Panc1 (cell line): ENCODE data around the gene AACS. TPM values are rescaled to one million over a fixed set of nuclear protein-coding genes. Genes with fewer than 3 reads are reported as not detected.

Source experiments
- ATAC-seq: fragments of 200-7000 bp; cut with Tn5 transposase; 2 replicates; pipeline ENCODE4 v1.9.1; 2020; ENCODE audit warnings: mild to moderate bottlenecking, moderate library complexity
- BruUV-seq: library from RNA; stranded (reverse); fragments of 400-500 nt; replicated peaks from 2 replicates; lab custom pipeline; 2021; lab: Mats Ljungman, UMichigan
- CTCF ChIA-PET: fragments of 300-600 bp; sonication (Branson Sonifier 250); formaldehyde crosslinking; loops from one replicate; lab custom pipeline; 2022; ENCODE audit warnings: antibody characterized with exemption; lab: Charles Lee
- POLR2A ChIA-PET: fragments of 300-600 bp; sonication (Branson Sonifier 250); formaldehyde crosslinking; loops from one replicate; lab custom pipeline; 2022; ENCODE audit warnings: antibody characterized with exemption; lab: Charles Lee
- DNase-seq: peaks from one replicate; pipeline ENCODE4 v3.0.0-alpha.2; 2010; ENCODE audit warnings: low read depth, low spot score
- H3K27ac ChIP-seq: 2 replicates; pipeline ENCODE4 v1.5.1; 2011; ENCODE audit warnings: mild to moderate bottlenecking, low read length, inconsistent platforms
- H3K27me3 ChIP-seq: fragments of 200-500 bp; sonication (Bioruptor generic); 2 replicates; pipeline ENCODE4 v1.6.0; 2014; ENCODE audit warnings: low read length, inconsistent platforms; ENCODE audit not compliant: control insufficient read depth, insufficient read depth
- H3K36me3 ChIP-seq: fragments of 200-500 bp; sonication (Bioruptor generic); 2 replicates; pipeline ENCODE4 v1.5.1; 2014; ENCODE audit warnings: inconsistent platforms, mild to moderate bottlenecking, low read length, moderate library complexity; ENCODE audit not compliant: control insufficient read depth, insufficient read depth
- H3K4me1 ChIP-seq: 2 replicates; pipeline ENCODE4 v1.5.1; 2011; ENCODE audit warnings: inconsistent platforms, mild to moderate bottlenecking, low read length, moderate library complexity; ENCODE audit not compliant: control insufficient read depth, insufficient read depth
- H3K4me3 ChIP-seq, 2 experiments: 2 replicates each; pipeline ENCODE4 v1.5.1; 2011 to 2012; ENCODE audit warnings: low read depth in 2 of 2, low read length in 2 of 2, mild to moderate bottlenecking in 2 of 2, inconsistent platforms in 1 of 2, moderate library complexity in 1 of 2
- H3K9me3 ChIP-seq: fragments of 200-500 bp; sonication (Bioruptor generic); 2 replicates; pipeline ENCODE4 v1.5.1; 2014; ENCODE audit warnings: low read depth, mild to moderate bottlenecking, inconsistent platforms, low read length, moderate library complexity; ENCODE audit not compliant: control insufficient read depth, insufficient read depth
- POLR2AphosphoS5 ChIP-seq: IDR thresholded peaks from 2 replicates; pipeline ENCODE4 v1.6.1; 2012; ENCODE audit warnings: mild to moderate bottlenecking, low read depth, low read length, moderate library complexity
- REST ChIP-seq, 2 experiments: IDR thresholded peaks; 2 replicates each; pipeline ENCODE4 v1.6.1; 2011 to 2012; ENCODE audit warnings: low read depth in 2 of 2, control low read depth in 1 of 2, low read length in 1 of 2, mild to moderate bottlenecking in 1 of 2, moderate library complexity in 1 of 2; ENCODE audit not compliant: insufficient read depth in 1 of 2
- SIN3A ChIP-seq: IDR thresholded peaks from 2 replicates; pipeline ENCODE4 v1.6.1; 2012; ENCODE audit warnings: low read depth, mild to moderate bottlenecking, low read length, moderate library complexity, borderline replicate concordance; ENCODE audit not compliant: insufficient read depth
- TCF7L2 ChIP-seq: IDR thresholded peaks from 2 replicates; pipeline ENCODE4 v1.6.1; 2011; ENCODE audit warnings: mild to moderate bottlenecking, low read depth, low read length, inconsistent platforms
- in situ Hi-C: cut with HindIII; loops from 2 replicates; pipeline ENCODE4 v1.10.0; 2016; ENCODE audit warnings: low sequenced_read_pairs, low pct_unique_long_range_greater_than_20kb
- intact Hi-C: fragments of 100-400 bp; cut with micrococcal nuclease; formaldehyde crosslinking; loops from one replicate; pipeline ENCODE4 v1.10.0; 2022; ENCODE audit not compliant: unreplicated experiment
- total RNA-seq: library from RNA; stranded (reverse); gene quantifications from one replicate; pipeline ENCODE4 v1.2.1, GENCODE V29; 2021; ENCODE audit not compliant: unreplicated experiment
- TF ChIP-seq, protein P1 (sequence below): fragments of 450-650 bp; IDR thresholded peaks from 2 replicates; pipeline ENCODE4 v1.5.1; 2017; ENCODE audit warnings: mild to moderate bottlenecking

The AACS gene
- total RNA-seq, 1 experiment from 2014 or later = 34.7 TPM

DNA sequence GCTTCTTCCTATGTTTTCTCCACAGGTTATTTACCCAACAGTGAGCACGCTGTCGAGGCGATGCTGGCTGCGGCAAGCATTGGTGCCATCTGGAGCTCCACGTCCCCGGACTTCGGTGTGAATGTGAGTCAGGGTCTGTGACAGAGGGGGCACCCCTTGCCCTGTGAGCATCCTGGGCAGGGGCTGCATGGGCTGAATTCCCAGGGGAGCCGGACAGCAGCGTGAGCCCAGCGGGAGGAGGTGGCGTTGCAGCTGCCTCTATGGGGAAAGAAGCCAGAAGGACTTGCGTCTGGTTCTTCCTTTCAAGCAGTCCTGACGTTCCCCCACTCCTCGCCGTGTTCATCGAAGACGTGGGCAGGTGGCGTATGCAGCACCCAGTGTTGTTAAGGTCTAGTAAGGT lies 26.2 kb downstream of the AACS start:
- intact Hi-C loops (no loop called here), in situ Hi-C loops (no loop called here)
- BruUV-seq = no TSS peak
- ChIA-PET CTCF (no interaction called here), POLR2A (no interaction called here)
- ATAC-seq = no peak
- H3K36me3 ChIP-seq = no peaks in the 10 kb centered on the region; the same call in 1 of the 2 replicates
- H3K27ac ChIP-seq = no peak overlapping the region
- no peaks in the 10 kb centered on the region for H3K9me3 ChIP-seq
- no peak overlapping the region for H3K4me3 ChIP-seq
- DNase-seq = no peak
- H3K4me1 ChIP-seq = no peaks in the 10 kb centered on the region
- H3K27me3 ChIP-seq = no peaks in the 10 kb centered on the region
- TF ChIP-seq TCF7L2 (no peak), SIN3A (no peak), POLR2AphosphoS5 (no peak), REST (IDR thresholded peaks at IDR 0.05; ENCODE audit: insufficient read depth in 1 of 2, low read depth in 2 of 2, low read length in 1 of 2) (no peak)
- TF ChIP-seq, protein P1, sequence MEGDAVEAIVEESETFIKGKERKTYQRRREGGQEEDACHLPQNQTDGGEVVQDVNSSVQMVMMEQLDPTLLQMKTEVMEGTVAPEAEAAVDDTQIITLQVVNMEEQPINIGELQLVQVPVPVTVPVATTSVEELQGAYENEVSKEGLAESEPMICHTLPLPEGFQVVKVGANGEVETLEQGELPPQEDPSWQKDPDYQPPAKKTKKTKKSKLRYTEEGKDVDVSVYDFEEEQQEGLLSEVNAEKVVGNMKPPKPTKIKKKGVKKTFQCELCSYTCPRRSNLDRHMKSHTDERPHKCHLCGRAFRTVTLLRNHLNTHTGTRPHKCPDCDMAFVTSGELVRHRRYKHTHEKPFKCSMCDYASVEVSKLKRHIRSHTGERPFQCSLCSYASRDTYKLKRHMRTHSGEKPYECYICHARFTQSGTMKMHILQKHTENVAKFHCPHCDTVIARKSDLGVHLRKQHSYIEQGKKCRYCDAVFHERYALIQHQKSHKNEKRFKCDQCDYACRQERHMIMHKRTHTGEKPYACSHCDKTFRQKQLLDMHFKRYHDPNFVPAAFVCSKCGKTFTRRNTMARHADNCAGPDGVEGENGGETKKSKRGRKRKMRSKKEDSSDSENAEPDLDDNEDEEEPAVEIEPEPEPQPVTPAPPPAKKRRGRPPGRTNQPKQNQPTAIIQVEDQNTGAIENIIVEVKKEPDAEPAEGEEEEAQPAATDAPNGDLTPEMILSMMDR = no peak

- BruUV-seq = no TSS peak
- in situ Hi-C loops = no loop called here
- DNase-seq (no peak), ATAC-seq (no peak)
- Histone ChIP-seq H3K4me3 (no peak overlapping the region), H3K27ac (no peak overlapping the region), H3K9me3 (no peaks in the 10 kb centered on the region), H3K27me3 (no peaks in the 10 kb centered on the region), H3K4me1 (no peaks in the 10 kb centered on the region), H3K36me3 (no peaks in the 10 kb centered on the region; the same call in 1 of the 2 replicates)
- ChIA-PET POLR2A (no interaction called here), CTCF (no interaction called here)
- intact Hi-C loops = no loop called here
- TF ChIP-seq POLR2AphosphoS5 (no peak), REST (IDR thresholded peaks at IDR 0.05; ENCODE audit: insufficient read depth in 1 of 2, low read depth in 2 of 2, low read length in 1 of 2) (no peak), SIN3A (no peak), TCF7L2 (no peak)
- TF ChIP-seq, protein P1 = no peak
Measured at GRCh38 chr12:125092108-125092871, 27.1 kb downstream of the AACS start.
